ENCODE data around the gene H3-3A. TPM values are rescaled to one million over a fixed set of nuclear protein-coding genes. Genes with fewer than 3 reads are reported as not detected.
A peak's percentile ranks its signal among the peaks of the same experiment; 100 is the strongest.

Gene H3-3A
- total and polyA plus RNA-seq, 12 donors: 216 to 772 (median 421) TPM

DNA sequence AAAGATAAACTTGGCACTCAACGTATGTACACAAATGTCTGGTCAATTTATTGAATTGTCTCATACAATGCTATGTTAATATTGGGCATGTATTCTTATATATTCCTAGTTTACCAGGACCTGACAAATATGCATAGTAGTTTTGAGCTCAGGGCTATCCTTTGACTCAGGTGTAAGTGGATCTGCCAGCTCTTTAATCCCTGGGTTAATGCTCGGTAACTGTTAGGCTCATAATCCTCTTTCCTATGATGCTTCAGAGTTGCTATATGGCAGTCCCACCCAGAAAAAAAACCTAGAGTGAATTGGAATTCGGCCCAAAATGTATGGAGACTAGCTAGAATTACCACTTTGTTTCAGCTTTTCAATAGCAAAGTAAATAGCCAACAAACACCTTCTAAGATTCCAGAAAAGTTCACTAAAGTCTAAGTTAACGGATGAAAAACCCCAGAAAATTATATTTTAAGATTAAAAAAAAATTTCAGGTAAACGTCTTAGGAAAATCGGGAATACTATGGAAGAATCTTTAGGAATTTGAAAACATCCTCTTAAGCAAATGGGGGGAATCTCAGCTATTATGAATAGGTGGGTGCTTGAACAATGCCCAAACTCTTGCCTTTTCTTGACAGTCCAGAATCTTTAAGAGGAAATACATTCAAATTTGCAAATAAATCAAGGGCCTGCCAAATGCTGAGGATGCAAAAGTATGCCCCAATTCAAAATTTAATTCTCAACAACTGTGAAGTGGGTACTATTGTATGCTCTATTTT lies 10.9 kb downstream of the H3-3A start:
- 55 to 58% (median 57%) methylated on average over 6 of the region's 6 CpGs for WGBS, 4 donors

GRCh38 chr1:226074046-226074445 lies 11.5 kb downstream of the H3-3A start:
- H3K4me3 ChIP-seq: no peak overlapping the region
- H3K9me3 ChIP-seq (replicated peaks in 1 of 3): no peaks in the 10 kb centered on the region
- intact Hi-C loops (cut with DNase I): no loop called here
- no peaks in the 10 kb centered on the region for H3K27me3 ChIP-seq
- peaks cover 0 to 10% of the 10 kb centered on the region in 2 donors for H3K4me1 ChIP-seq (replicated peaks in 1 of 2)
- WGBS, 4 donors: 90 to 100% (median 91%) methylated on average over 4 of the region's 4 CpGs
- DNase-seq: no peak
- H3K36me3 ChIP-seq (replicated peaks in 1 of 2): peaks cover 0 to 47% of the 10 kb centered on the region in 2 donors
- H3K27ac ChIP-seq: no peak overlapping the region
- TF ChIP-seq, protein P1, sequence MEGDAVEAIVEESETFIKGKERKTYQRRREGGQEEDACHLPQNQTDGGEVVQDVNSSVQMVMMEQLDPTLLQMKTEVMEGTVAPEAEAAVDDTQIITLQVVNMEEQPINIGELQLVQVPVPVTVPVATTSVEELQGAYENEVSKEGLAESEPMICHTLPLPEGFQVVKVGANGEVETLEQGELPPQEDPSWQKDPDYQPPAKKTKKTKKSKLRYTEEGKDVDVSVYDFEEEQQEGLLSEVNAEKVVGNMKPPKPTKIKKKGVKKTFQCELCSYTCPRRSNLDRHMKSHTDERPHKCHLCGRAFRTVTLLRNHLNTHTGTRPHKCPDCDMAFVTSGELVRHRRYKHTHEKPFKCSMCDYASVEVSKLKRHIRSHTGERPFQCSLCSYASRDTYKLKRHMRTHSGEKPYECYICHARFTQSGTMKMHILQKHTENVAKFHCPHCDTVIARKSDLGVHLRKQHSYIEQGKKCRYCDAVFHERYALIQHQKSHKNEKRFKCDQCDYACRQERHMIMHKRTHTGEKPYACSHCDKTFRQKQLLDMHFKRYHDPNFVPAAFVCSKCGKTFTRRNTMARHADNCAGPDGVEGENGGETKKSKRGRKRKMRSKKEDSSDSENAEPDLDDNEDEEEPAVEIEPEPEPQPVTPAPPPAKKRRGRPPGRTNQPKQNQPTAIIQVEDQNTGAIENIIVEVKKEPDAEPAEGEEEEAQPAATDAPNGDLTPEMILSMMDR (IDR thresholded peaks at IDR 0.05): no peak
- no peak for TF ChIP-seq POLR2A (IDR thresholded peaks at IDR 0.05)

More for the DNA sequence above, 10.9 kb downstream of the H3-3A start:
- Histone ChIP-seq H3K27me3 (no peaks in the 10 kb centered on the region), H3K36me3 (replicated peaks in 1 of 2) (peaks cover 0 to 54% of the 10 kb centered on the region in 2 donors), H3K9me3 (replicated peaks in 1 of 3) (no peaks in the 10 kb centered on the region), H3K4me1 (replicated peaks in 1 of 2) (peaks cover 0 to 17% of the 10 kb centered on the region in 2 donors), H3K27ac (no peak overlapping the region), H3K4me3 (no peak overlapping the region)
- DNase-seq: peak in 1 of 7 donors; percentile 10
- TF ChIP-seq POLR2A (IDR thresholded peaks at IDR 0.05): no peak
- TF ChIP-seq, protein P1 (IDR thresholded peaks at IDR 0.05): no peak
- intact Hi-C loops (cut with DNase I): no loop called here

DNA sequence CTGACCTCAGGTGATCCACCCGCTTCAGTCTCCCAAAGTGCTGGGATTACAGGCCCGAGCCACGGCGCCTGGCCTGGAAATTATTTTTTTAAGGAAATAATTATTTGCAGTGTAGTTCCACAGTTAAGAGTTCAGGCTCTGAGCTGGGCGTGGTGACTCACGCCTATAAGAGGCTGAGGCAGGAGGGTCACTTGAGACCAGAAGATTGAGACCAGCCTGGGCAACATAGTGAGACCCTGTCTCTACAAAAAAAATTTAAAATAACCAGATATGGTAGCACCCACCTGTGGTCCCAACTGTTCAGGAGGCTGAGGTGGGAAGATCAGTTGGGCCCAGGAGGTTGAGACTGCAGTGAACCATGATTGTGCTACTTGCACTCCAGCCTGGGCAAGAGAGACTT lies 13.9 kb downstream of the H3-3A start:
- peak in 1 of 7 donors; percentile 48 for DNase-seq
- no peak overlapping the region for H3K27ac ChIP-seq
- peaks cover 0 to 27% of the 10 kb centered on the region in 2 donors for H3K36me3 ChIP-seq (replicated peaks in 1 of 2)
- H3K4me3 ChIP-seq: no peak overlapping the region
- intact Hi-C loops (cut with DNase I): no loop called here
- TF ChIP-seq, protein P1 (IDR thresholded peaks at IDR 0.05): no peak
- no peaks in the 10 kb centered on the region for H3K4me1 ChIP-seq (replicated peaks in 1 of 2)
- 92 to 96% (median 94%) methylated on average over 6 of the region's 6 CpGs for WGBS, 4 donors
- H3K9me3 ChIP-seq (replicated peaks in 1 of 3): no peaks in the 10 kb centered on the region
- no peaks in the 10 kb centered on the region for H3K27me3 ChIP-seq

- H3K27ac ChIP-seq: no peak overlapping the region
- TF ChIP-seq, protein P1 (IDR thresholded peaks at IDR 0.05): no peak
- no peak for TF ChIP-seq POLR2A (IDR thresholded peaks at IDR 0.05)
- H3K27me3 ChIP-seq: no peaks in the 10 kb centered on the region
- peaks cover 0 to 11% of the 10 kb centered on the region in 2 donors for H3K36me3 ChIP-seq (replicated peaks in 1 of 2)
- peaks cover 0 to 7% of the 10 kb centered on the region in 2 donors for H3K4me1 ChIP-seq (replicated peaks in 1 of 2)
- WGBS, 4 donors: 71 to 85% (median 82%) methylated on average over 9 of the region's 9 CpGs
- no peak overlapping the region for H3K4me3 ChIP-seq
- peak in 1 of 7 donors; percentile 27 for DNase-seq
- intact Hi-C loops (cut with DNase I): no loop called here
- no peaks in the 10 kb centered on the region for H3K9me3 ChIP-seq (replicated peaks in 1 of 3)
These were observed 15.9 kb downstream of the H3-3A start for GRCh38 chr1:226078374-226078773.
